HEK293 (cell line): ENCODE results near the gene UBE2F.

Source experiments
- CTCF ChIP-seq: fragments of 450-650 bp; formaldehyde crosslinking; IDR thresholded peaks from 2 replicates; pipeline ENCODE4 v1.5.1; 2016; ENCODE audit warnings: missing biosample characterization, missing genetic modification characterization
- ZBTB1 ChIP-seq: fragments of 450-650 bp; formaldehyde crosslinking; IDR thresholded peaks from 2 replicates; pipeline ENCODE4 v1.5.1; 2016; ENCODE audit warnings: missing biosample characterization, missing genetic modification characterization
- ZNF510 ChIP-seq: fragments of 450-650 bp; formaldehyde crosslinking; IDR thresholded peaks from 2 replicates; pipeline ENCODE4 v1.5.1; 2018; ENCODE audit warnings: mild to moderate bottlenecking, missing genetic modification characterization, missing biosample characterization; ENCODE audit not compliant: insufficient replicate concordance
- ZNF692 ChIP-seq: fragments of 450-650 bp; formaldehyde crosslinking; IDR thresholded peaks from 2 replicates; pipeline ENCODE4 v1.5.1; 2016; ENCODE audit warnings: missing biosample characterization, missing genetic modification characterization
- ZNF707 ChIP-seq: fragments of 450-650 bp; formaldehyde crosslinking; IDR thresholded peaks from 2 replicates; pipeline ENCODE4 v1.5.1; 2016; ENCODE audit warnings: missing biosample characterization, missing genetic modification characterization

GRCh38 chr2:238023608-238024007, 56.8 kb downstream of the UBE2F start:
- TF ChIP-seq ZNF510 (tag by site-specific recombination) (no peak), ZBTB1 (tag by site-specific recombination) (no peak), CTCF (no peak), ZNF707 (tag by site-specific recombination) (no peak), ZNF692 (tag by site-specific recombination) (no peak)
